DOHH2 (cell line): Measurements from ENCODE around the gene STRA8.

Experiments
- CTCF ChIP-seq: fragments of 200-600 bp; sonication (generic); IDR thresholded peaks from one replicate; pipeline ENCODE4 v1.5.1; 2014; ENCODE audit warnings: antibody characterized with exemption, mild to moderate bottlenecking, low read depth, low read length; ENCODE audit not compliant: poor library complexity, severe bottlenecking
- EZH2phosphoT487 ChIP-seq: fragments of 200-600 bp; sonication (generic); IDR thresholded peaks from 2 replicates; pipeline ENCODE4 v1.6.1; 2017; ENCODE audit warnings: borderline replicate concordance, mild to moderate bottlenecking, antibody characterized with exemption, low read length, moderate library complexity, mixed read lengths

- TF ChIP-seq EZH2phosphoT487 (no peak), CTCF (no peak)
These were observed 25.4 kb upstream of the STRA8 start for GRCh38 chr7:135208102-135208793.
